HG02852 (cell line): ENCODE measurements around the gene OPTN.

Experiments used
- ATAC-seq: cut with Tn5 transposase; IDR thresholded peaks from one replicate; pipeline ENCODE4 v1.9.1; 2021; ENCODE audit warnings: mild to moderate bottlenecking, moderate library complexity; ENCODE audit not compliant: unreplicated experiment

The OPTN gene

GRCh38 chr10:13182424-13182823 is 82.5 kb downstream of the OPTN start:
- ATAC-seq: no peak

- peak; percentile 68 for ATAC-seq
These were observed 83.7 kb downstream of the OPTN start for GRCh38 chr10:13183625-13184024.

- ATAC-seq: no peak
These were observed 84.3 kb downstream of the OPTN start for GRCh38 chr10:13184276-13184675.

- ATAC-seq: no peak
These were observed 85.0 kb downstream of the OPTN start for GRCh38 chr10:13184730-13185514.

GRCh38 chr10:13187135-13187534 is 87.2 kb downstream of the OPTN start:
- no peak for ATAC-seq
